HepG2 (cell line): Measurements from ENCODE around the gene KATNA1. TPM values are rescaled to one million over a fixed set of nuclear protein-coding genes. Genes with fewer than 3 reads are reported as not detected.

Experiments
- GATAD2A ChIP-seq: IDR thresholded peaks from 2 replicates; pipeline ENCODE4 v1.6.1; 2016
- HHEX ChIP-seq: IDR thresholded peaks from 2 replicates; pipeline ENCODE4 v1.6.1; 2016; ENCODE audit warnings: control low read depth
- NFE2L1 ChIP-seq: sonication (generic); formaldehyde crosslinking; IDR thresholded peaks from 2 replicates; pipeline ENCODE4 v1.4.0; 2020; ENCODE audit warnings: missing genetic modification reagents, mild to moderate bottlenecking, borderline replicate concordance
- POLR2AphosphoS5 ChIP-seq: IDR thresholded peaks from 2 replicates; pipeline ENCODE4 v1.6.1; 2012; ENCODE audit warnings: low read depth, low read length
- SETDB1 ChIP-seq: sonication (generic); formaldehyde crosslinking; IDR thresholded peaks from 2 replicates; pipeline ENCODE4 v1.5.1; 2020; ENCODE audit warnings: missing genetic modification reagents, mild to moderate bottlenecking, borderline replicate concordance
- TCF12 ChIP-seq, 2 experiments: fragments of 450-650 bp in 1 of 2; sonication (generic) in 1 of 2; formaldehyde crosslinking in 1 of 2; IDR thresholded peaks; 2 replicates each; pipeline versions ENCODE4 v1.6.1 to v1.8.0; 2017 to 2022; ENCODE audit warnings: antibody characterized with exemption in 1 of 2, mild to moderate bottlenecking in 1 of 2, missing genetic modification reagents in 1 of 2, moderate library complexity in 1 of 2
- ZNF253 ChIP-seq: sonication (generic); formaldehyde crosslinking; IDR thresholded peaks from 2 replicates; pipeline ENCODE4 v1.8.0; 2022; ENCODE audit warnings: mild to moderate bottlenecking, missing genetic modification reagents, borderline replicate concordance
- ZNF652 ChIP-seq: IDR thresholded peaks from 2 replicates; pipeline ENCODE4 v1.6.1; 2016; ENCODE audit warnings: low read depth, borderline replicate concordance
- ZNF660 ChIP-seq: sonication (generic); formaldehyde crosslinking; IDR thresholded peaks from 2 replicates; pipeline ENCODE4 v1.5.1; 2020; ENCODE audit warnings: mild to moderate bottlenecking, low read depth, missing genetic modification reagents, borderline replicate concordance
- ZZZ3 ChIP-seq: sonication (generic); formaldehyde crosslinking; IDR thresholded peaks from 2 replicates; pipeline ENCODE4 v1.4.0; 2020; ENCODE audit warnings: missing genetic modification reagents, mild to moderate bottlenecking, borderline replicate concordance
- polyA plus RNA-seq, 8 experiments: library from polyadenylated mRNA; depleted of rRNA in 3 of 8; stranded (reverse) in 7 of 8; unstranded in 1 of 8; fragments of >200 nt; fragmentation: Illumina TruSeq in 4 of 8; extraction: Trizol in 4 of 8; gene quantifications; 2 replicates each; pipeline versions ENCODE4 v1.2.1 to v1.2.3, GENCODE V29; 2011 to 2016; ENCODE audit warnings: low read depth in 4 of 8, missing spikeins in 1 of 8, mixed read lengths in 1 of 8; ENCODE audit not compliant: insufficient read depth in 1 of 8
- total RNA-seq, 5 experiments: library from RNA; depleted of rRNA; stranded (reverse); fragments of >200 nt; fragmentation: Illumina TruSeq; extraction: Trizol; gene quantifications; 2 replicates each; pipeline ENCODE4 v1.2.3, GENCODE V29; 2016; ENCODE audit warnings: low read depth in 1 of 5
- TF ChIP-seq, protein P1 (sequence below): sonication (generic); formaldehyde crosslinking; IDR thresholded peaks from 2 replicates; pipeline ENCODE4 v1.4.0; 2020; ENCODE audit warnings: missing genetic modification reagents
- TF ChIP-seq, protein P2 (sequence below): fragments of 450-650 bp; IDR thresholded peaks from 2 replicates; pipeline ENCODE4 v1.6.1; 2017; ENCODE audit warnings: mild to moderate bottlenecking
- TF ChIP-seq, protein P3 (sequence below): sonication (generic); formaldehyde crosslinking; IDR thresholded peaks from 2 replicates; pipeline ENCODE4 v1.5.0; 2020; ENCODE audit warnings: missing genetic modification reagents
- TF ChIP-seq, protein P4 (sequence below): sonication (generic); formaldehyde crosslinking; IDR thresholded peaks from 2 replicates; pipeline ENCODE4 v1.5.0; 2020; ENCODE audit warnings: missing genetic modification reagents
- TF ChIP-seq, protein P5 (sequence below): fragments of 450-650 bp; IDR thresholded peaks from 2 replicates; pipeline ENCODE4 v1.6.1; 2016
- TF ChIP-seq, protein P6 (sequence below): sonication (generic); formaldehyde crosslinking; IDR thresholded peaks from 2 replicates; pipeline ENCODE4 v1.8.1; 2023; ENCODE audit warnings: mild to moderate bottlenecking, missing genetic modification reagents
- TF ChIP-seq, protein P7 (sequence below): sonication (generic); formaldehyde crosslinking; IDR thresholded peaks from 2 replicates; pipeline ENCODE4 v1.4.0; 2020; ENCODE audit warnings: mild to moderate bottlenecking, missing genetic modification reagents

The KATNA1 gene
- total and polyA plus RNA-seq, 2 of the 13 experiments (the other 11 are each of a cell fraction or from before 2014, with no cell fraction given) = 14.8 to 25.3 TPM

DNA sequence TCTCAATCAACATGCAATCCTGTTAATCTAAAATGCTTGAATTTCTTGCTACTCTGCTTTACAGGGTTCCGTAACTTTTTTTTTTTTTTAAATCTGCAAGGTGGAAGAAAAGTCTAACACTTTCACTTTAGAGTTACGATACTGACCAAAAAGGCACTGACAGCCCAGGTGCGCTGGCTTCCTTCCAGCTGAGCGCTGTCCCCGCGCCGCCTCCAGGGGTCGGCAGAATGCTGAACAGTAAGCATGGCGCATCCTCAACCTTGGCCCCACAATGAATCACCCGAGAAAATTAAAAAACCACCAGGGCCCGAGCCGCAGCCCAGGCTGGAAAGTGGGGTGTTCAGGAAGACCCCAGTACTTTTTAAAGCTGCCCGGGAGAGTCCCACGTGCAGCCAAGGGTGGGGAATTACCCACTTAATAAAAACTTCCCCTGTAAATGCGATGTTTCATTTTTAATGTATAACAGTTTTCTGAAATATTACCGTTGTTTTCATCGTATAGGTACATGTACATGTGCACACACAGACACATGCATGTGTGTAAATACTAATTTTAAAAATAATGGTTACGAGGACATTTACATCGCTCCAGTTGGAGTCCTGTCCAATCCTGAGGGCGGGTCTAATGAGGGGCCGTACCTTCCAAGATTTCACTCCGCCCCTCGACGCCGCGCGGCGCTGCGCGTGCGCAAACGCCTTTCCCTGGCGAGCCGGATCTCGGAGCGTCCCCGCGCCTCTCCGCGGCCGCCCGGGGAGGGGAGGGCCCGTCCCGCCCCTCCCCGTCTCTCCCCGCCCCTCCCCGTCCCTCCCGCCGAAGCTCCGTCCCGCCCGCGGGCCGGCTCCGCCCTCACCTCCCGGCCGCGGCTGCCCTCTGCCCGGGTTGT, 82.7 kb downstream of the KATNA1 start, which contains the start of gene GINM1 (continued):
- TF ChIP-seq, protein P1, sequence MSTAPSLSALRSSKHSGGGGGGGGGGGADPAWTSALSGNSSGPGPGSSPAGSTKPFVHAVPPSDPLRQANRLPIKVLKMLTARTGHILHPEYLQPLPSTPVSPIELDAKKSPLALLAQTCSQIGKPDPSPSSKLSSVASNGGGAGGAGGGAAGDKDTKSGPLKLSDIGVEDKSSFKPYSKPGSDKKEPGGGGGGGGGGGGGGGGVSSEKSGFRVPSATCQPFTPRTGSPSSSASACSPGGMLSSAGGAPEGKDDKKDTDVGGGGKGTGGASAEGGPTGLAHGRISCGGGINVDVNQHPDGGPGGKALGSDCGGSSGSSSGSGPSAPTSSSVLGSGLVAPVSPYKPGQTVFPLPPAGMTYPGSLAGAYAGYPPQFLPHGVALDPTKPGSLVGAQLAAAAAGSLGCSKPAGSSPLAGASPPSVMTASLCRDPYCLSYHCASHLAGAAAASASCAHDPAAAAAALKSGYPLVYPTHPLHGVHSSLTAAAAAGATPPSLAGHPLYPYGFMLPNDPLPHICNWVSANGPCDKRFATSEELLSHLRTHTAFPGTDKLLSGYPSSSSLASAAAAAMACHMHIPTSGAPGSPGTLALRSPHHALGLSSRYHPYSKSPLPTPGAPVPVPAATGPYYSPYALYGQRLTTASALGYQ (CRISPR knock-in tag) = no peak
- TF ChIP-seq SETDB1 (CRISPR knock-in tag) (no peak), GATAD2A (CRISPR knock-in tag) (peak; percentile 71), HHEX (CRISPR knock-in tag) (no peak), ZZZ3 (no peak), ZNF660 (CRISPR knock-in tag) (no peak), TCF12 (IDR thresholded peaks at IDR 0.05) (no peak), TCF12 (CRISPR knock-in tag; IDR thresholded peaks at IDR 0.05) (no peak), POLR2AphosphoS5 (no peak; the same call in none of the 2 replicates), ZNF652 (no peak), NFE2L1 (CRISPR knock-in tag) (no peak), ZNF253 (CRISPR knock-in tag) (no peak)
- TF ChIP-seq, protein P2, sequence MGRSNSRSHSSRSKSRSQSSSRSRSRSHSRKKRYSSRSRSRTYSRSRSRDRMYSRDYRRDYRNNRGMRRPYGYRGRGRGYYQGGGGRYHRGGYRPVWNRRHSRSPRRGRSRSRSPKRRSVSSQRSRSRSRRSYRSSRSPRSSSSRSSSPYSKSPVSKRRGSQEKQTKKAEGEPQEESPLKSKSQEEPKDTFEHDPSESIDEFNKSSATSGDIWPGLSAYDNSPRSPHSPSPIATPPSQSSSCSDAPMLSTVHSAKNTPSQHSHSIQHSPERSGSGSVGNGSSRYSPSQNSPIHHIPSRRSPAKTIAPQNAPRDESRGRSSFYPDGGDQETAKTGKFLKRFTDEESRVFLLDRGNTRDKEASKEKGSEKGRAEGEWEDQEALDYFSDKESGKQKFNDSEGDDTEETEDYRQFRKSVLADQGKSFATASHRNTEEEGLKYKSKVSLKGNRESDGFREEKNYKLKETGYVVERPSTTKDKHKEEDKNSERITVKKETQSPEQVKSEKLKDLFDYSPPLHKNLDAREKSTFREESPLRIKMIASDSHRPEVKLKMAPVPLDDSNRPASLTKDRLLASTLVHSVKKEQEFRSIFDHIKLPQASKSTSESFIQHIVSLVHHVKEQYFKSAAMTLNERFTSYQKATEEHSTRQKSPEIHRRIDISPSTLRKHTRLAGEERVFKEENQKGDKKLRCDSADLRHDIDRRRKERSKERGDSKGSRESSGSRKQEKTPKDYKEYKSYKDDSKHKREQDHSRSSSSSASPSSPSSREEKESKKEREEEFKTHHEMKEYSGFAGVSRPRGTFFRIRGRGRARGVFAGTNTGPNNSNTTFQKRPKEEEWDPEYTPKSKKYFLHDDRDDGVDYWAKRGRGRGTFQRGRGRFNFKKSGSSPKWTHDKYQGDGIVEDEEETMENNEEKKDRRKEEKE = no peak
- TF ChIP-seq, protein P3, sequence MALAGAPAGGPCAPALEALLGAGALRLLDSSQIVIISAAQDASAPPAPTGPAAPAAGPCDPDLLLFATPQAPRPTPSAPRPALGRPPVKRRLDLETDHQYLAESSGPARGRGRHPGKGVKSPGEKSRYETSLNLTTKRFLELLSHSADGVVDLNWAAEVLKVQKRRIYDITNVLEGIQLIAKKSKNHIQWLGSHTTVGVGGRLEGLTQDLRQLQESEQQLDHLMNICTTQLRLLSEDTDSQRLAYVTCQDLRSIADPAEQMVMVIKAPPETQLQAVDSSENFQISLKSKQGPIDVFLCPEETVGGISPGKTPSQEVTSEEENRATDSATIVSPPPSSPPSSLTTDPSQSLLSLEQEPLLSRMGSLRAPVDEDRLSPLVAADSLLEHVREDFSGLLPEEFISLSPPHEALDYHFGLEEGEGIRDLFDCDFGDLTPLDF (CRISPR knock-in tag) = no peak
- TF ChIP-seq, protein P4, sequence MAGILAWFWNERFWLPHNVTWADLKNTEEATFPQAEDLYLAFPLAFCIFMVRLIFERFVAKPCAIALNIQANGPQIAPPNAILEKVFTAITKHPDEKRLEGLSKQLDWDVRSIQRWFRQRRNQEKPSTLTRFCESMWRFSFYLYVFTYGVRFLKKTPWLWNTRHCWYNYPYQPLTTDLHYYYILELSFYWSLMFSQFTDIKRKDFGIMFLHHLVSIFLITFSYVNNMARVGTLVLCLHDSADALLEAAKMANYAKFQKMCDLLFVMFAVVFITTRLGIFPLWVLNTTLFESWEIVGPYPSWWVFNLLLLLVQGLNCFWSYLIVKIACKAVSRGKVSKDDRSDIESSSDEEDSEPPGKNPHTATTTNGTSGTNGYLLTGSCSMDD (CRISPR knock-in tag) = no peak
- TF ChIP-seq, protein P5, sequence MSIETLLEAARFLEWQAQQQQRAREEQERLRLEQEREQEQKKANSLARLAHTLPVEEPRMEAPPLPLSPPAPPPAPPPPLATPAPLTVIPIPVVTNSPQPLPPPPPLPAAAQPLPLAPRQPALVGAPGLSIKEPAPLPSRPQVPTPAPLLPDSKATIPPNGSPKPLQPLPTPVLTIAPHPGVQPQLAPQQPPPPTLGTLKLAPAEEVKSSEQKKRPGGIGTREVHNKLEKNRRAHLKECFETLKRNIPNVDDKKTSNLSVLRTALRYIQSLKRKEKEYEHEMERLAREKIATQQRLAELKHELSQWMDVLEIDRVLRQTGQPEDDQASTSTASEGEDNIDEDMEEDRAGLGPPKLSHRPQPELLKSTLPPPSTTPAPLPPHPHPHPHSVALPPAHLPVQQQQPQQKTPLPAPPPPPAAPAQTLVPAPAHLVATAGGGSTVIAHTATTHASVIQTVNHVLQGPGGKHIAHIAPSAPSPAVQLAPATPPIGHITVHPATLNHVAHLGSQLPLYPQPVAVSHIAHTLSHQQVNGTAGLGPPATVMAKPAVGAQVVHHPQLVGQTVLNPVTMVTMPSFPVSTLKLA = 0 out of 2 replicates have a peak, but pooled peaks have one; percentile 13
- TF ChIP-seq, protein P6, sequence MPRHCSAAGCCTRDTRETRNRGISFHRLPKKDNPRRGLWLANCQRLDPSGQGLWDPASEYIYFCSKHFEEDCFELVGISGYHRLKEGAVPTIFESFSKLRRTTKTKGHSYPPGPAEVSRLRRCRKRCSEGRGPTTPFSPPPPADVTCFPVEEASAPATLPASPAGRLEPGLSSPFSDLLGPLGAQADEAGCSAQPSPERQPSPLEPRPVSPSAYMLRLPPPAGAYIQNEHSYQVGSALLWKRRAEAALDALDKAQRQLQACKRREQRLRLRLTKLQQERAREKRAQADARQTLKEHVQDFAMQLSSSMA (CRISPR knock-in tag) = no peak
- TF ChIP-seq, protein P7, sequence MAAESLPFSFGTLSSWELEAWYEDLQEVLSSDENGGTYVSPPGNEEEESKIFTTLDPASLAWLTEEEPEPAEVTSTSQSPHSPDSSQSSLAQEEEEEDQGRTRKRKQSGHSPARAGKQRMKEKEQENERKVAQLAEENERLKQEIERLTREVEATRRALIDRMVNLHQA = no peak
